ENCODE data around the gene TMEM203. TPM values are rescaled to one million over a fixed set of nuclear protein-coding genes. Genes with fewer than 3 reads are reported as not detected.

Gene TMEM203
- polyA plus RNA-seq, 1 donor (not counting 4 experiments of a cell fraction or from before 2014, with no cell fraction given) = 29.2 TPM

GRCh38 chr9:137221095-137221505 is 15.7 kb upstream of the TMEM203 start:
- H4K20me1 ChIP-seq (ENCODE audit: control insufficient read depth, extremely low read depth, insufficient read depth, low read length) = no peaks in the 10 kb centered on the region
- dilution Hi-C loops (cut with MboI; ENCODE audit: extremely low pct_ligation_motif_present, low sequenced_read_pairs) = no loop called here
- no peaks in the 10 kb centered on the region for H3K9me1 ChIP-seq (ENCODE audit: control insufficient read depth, extremely low read depth, insufficient read depth, low read length)
- no peak overlapping the region for H3K4me2 ChIP-seq (ENCODE audit: control insufficient read depth, extremely low read depth, insufficient read depth, low read depth, low read length)
- FAIRE-seq = no peak
- peaks cover 2 to 5% of the 10 kb centered on the region in 2 experiments for H3K36me3 ChIP-seq (ENCODE audit: control insufficient read depth in 2 of 2, extremely low read depth in 1 of 2, insufficient read depth in 2 of 2, low read length in 2 of 2)
- H2AFZ ChIP-seq (ENCODE audit: control insufficient read depth, low read length) = no peak overlapping the region
- H3K9me3 ChIP-seq (ENCODE audit: control insufficient read depth, low read depth, low read length) = no peaks in the 10 kb centered on the region
- H3K27me3 ChIP-seq (ENCODE audit: control insufficient read depth, extremely low read depth, insufficient read depth, low read length) = no peaks in the 10 kb centered on the region
- TF ChIP-seq EZH2 (IDR thresholded peaks at IDR 0.05; ENCODE audit: low read length) (no peak), CTCF (optimal IDR thresholded peaks at IDR 0.05 in 1 of 3, IDR thresholded peaks at IDR 0.05 in 1 of 3, conservative IDR thresholded peaks at IDR 0.05 in 1 of 3; ENCODE audit: extremely low read depth in 1 of 3, insufficient read depth in 2 of 3, low read length in 3 of 3) (no peak)
- no peak overlapping the region for H3K4me3 ChIP-seq (ENCODE audit: control insufficient read depth in 2 of 3, extremely low read depth in 1 of 3, insufficient read depth in 2 of 3, low read depth in 1 of 3, low read length in 3 of 3)
- no peak for DNase-seq (ENCODE audit: low read depth, low spot score)
- H3K27ac ChIP-seq (ENCODE audit: control insufficient read depth, insufficient read depth, low read length) = no peak overlapping the region
- peaks cover 43% of the 10 kb centered on the region for H3K4me1 ChIP-seq (ENCODE audit: control insufficient read depth, extremely low read depth, insufficient read depth, low read length)
- H3K9ac ChIP-seq (ENCODE audit: control insufficient read depth, extremely low read depth, insufficient read depth, low read length) = no peak overlapping the region
- no peaks in the 10 kb centered on the region for H3K79me2 ChIP-seq (ENCODE audit: control insufficient read depth, insufficient read depth, low read length)

GRCh38 chr9:137220317-137221094 is 15.1 kb upstream of the TMEM203 start:
- TF ChIP-seq EZH2 (IDR thresholded peaks at IDR 0.05; ENCODE audit: low read length) = no peak
- H3K9ac ChIP-seq (ENCODE audit: control insufficient read depth, extremely low read depth, insufficient read depth, low read length) = no peak overlapping the region
- H3K9me3 ChIP-seq (ENCODE audit: control insufficient read depth, low read depth, low read length) = no peaks in the 10 kb centered on the region
- no peak for DNase-seq (ENCODE audit: low read depth, low spot score)
- no peaks in the 10 kb centered on the region for H3K79me2 ChIP-seq (ENCODE audit: control insufficient read depth, insufficient read depth, low read length)
- no peak overlapping the region for H2AFZ ChIP-seq (ENCODE audit: control insufficient read depth, low read length)
- H3K9me1 ChIP-seq (ENCODE audit: control insufficient read depth, extremely low read depth, insufficient read depth, low read length) = no peaks in the 10 kb centered on the region
- no peak overlapping the region for H3K27ac ChIP-seq (ENCODE audit: control insufficient read depth, insufficient read depth, low read length)
- dilution Hi-C loops (cut with MboI; ENCODE audit: extremely low pct_ligation_motif_present, low sequenced_read_pairs) = no loop called here
- peaks cover 3 to 8% of the 10 kb centered on the region in 2 experiments for H3K36me3 ChIP-seq (ENCODE audit: control insufficient read depth in 2 of 2, extremely low read depth in 1 of 2, insufficient read depth in 2 of 2, low read length in 2 of 2)
- H3K4me3 ChIP-seq (ENCODE audit: control insufficient read depth in 2 of 3, extremely low read depth in 1 of 3, insufficient read depth in 2 of 3, low read depth in 1 of 3, low read length in 3 of 3) = no peak overlapping the region
- H3K4me2 ChIP-seq (ENCODE audit: control insufficient read depth, extremely low read depth, insufficient read depth, low read depth, low read length) = no peak overlapping the region
- no peaks in the 10 kb centered on the region for H4K20me1 ChIP-seq (ENCODE audit: control insufficient read depth, extremely low read depth, insufficient read depth, low read length)
- H3K27me3 ChIP-seq (ENCODE audit: control insufficient read depth, extremely low read depth, insufficient read depth, low read length) = no peaks in the 10 kb centered on the region
- H3K4me1 ChIP-seq (ENCODE audit: control insufficient read depth, extremely low read depth, insufficient read depth, low read length) = peaks cover 39% of the 10 kb centered on the region
- FAIRE-seq = no peak

Data from keratinocyte (primary cell).